CD4-positive, alpha-beta T cell treated with Interferon alpha-2 for 1 hour (primary cell): ENCODE results near the gene RDX.

Experiments used
- DNase-seq, 2 donors: peaks; one replicate each; pipeline ENCODE4 v3.0.0-alpha.2; 2020 to 2022

Gene RDX

DNA sequence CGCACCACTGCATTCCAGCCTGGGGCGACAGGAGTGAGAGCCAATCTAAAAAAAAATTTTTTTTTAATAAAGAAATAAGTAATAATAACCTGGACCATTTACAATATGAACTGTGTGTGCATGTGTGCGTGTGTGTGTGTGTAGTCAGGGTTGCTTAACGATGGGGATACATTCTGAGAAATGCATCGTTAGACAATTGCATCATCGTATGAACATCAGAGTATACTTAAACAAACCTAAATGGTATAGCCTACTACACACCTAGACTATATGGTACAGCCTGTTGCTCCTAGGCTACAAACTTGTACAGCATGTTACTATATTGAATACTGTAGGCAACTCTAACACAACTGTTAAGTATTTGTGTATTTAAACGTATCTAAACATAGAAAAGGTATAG lies 26.4 kb downstream of the RDX start:
- no peak for DNase-seq

DNA sequence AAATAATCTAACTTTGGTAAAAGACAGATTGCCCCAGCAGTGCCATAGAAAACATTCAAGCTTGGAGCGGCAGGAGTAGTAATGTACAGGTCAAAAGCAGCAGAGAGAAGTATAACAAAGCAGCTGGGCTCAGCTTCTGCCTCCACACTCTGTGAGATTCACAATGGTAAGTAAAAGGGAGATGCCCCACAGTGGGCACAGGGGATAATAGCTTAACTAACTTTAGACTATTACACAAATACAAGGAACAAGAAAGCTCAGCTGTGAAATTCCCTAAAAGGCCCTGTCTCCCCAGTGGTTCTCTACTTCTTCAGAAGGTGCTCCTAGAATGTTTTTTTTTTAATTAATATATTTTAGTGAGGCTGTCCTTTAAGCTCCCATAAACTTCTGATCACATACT lies 28.0 kb downstream of the RDX start:
- DNase-seq, result no peak

DNA sequence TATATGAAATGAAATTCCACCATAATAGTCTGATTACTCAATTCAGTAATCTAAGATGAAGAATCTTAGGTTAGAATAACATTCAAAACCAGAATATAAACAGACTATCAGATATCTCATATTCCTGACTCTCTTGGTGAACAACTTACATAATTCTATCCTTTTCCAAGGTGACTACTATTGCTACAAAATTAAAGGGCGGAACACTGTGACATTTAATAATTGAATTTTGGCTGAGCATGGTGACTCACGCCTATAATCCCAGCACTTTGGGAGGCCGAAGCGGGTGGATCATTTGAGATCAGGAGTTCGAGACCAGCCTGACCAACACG lies 34.4 kb downstream of the RDX start:
- no peak for DNase-seq

DNA sequence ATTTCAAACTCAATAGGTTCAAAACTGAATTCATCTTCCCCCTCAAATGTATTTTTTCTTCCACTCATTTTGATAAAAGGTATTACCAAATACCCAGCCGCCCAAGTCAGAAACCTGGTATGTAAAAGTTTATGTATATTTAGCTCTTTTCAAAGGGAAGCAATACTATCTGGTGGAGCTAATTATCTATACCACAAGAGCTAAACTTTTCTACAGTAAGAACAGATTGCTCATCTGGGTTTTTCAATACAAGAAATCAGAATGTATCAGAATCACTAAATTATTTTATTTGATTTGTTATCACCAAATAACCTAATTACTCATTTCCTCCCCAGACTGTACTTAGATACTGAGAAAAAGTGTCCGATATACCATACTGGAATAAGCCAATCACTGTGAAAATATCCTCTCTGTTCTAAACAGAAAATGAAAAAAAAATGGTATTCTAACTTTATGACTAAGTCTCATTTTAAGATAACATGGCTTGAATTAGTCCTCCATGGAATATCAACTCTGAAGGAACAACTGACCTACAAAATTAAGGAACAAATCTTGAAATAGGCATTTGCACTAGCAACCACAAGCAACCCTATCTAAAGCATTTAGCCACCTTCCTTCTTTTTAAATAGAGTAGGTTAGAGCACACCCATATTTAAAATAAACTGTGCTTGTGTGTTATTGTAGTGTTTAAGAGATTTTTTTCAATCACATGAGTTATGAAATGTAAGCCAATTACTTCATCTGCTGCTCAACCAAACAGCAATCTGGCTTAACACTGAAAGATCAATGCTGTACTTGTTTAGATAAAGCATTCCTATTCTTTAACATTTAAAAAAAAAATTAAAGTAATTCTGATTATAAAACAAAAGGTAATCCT lies 35.0 kb downstream of the RDX start:
- no peak for DNase-seq

DNA sequence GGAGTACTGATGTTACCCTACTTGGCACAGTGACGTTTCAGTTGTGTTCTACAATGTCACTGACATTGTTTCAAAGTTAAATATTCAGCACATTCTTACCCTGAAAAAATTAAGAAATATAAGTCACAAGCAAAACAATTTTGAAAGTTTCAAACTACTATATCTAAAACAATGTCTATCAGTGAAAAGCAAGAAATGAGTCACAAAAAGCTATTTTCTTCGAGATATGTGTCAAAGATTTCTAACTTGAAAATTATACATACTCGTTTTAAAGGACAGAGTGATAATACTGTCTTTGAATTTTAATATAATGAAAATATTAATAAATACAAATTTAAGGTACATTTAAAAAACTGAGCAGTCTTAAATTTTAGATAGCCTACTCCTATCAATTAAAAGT lies 42.9 kb downstream of the RDX start:
- DNase-seq, result no peak

DNA sequence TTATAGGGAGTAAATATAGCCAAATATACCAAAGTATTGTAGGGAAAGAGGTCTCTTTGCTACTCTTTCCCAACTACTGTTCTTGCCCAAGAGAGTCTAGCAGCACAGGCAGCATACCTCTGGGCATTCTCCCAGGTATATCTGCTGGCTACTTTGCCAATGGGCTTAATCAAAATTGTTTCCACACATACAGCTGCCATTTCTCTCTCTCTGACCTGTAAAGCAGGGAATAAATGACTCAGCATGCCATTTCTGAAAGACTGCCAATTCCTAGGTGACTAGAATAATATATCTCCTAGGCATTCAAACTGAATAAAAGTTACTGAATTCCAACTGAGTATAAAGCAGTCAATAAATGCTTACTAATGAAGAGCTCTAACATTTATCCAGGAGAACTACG lies 44.6 kb downstream of the RDX start:
- no peak for DNase-seq

DNA sequence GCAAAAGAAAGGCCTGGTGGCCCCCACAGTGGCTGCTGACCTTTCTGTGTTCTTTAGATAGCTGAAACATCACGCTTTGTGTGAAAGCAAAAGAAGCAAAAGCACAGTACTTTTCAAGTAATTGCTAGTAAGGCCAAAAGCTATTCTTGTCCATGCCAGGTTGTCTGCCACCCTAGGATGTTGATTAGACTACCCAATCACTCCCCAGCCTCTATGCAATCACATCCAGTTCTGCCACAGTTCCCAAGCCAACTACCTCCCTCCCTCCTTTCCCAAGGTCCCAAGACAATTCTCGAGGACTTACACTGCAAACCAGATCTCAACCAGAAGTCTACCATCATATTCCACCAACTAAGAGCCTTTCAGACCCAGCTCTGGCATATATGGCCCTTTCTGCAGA lies 46.2 kb downstream of the RDX start:
- DNase-seq, result no peak

DNA sequence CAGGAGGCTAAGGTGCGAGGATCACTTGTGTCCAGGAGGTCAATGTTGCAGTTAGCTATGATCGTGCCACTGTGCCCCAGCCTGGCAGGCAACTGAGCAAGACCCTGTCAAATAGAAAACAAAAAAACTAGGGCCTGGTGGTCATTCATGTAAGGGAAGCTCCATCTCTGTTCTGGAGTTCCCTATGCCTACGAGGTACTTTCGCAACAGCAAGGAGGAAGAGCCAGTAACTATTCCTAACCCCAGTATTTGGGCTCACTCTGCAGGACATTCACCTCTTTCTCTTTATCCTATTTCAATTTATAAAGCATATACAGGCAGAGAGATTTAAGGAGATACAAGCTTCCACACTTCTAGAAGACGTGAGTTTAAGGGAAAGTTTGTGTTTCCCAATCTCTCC lies 46.6 kb downstream of the RDX start:
- DNase-seq, result no peak

DNA sequence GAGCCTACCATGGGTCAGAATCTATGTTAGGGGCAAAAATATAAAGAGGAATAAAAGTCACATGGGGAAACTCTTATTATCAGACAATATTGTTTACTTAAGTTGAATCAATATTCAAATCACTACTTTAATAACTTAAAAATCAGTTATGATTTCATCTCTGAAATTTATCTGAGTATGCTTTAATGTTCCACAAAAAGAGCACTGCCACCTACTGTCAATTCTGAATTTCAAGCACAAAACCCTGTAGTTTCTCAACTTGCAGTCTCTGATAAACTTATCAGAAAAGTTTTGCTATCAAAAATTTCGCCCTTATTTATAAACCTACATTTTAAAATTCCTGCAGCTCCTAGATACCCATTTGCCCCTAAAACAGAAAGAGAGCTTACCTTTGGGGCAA lies 47.3 kb downstream of the RDX start:
- DNase-seq, result peak in 1 of 2 donors; percentile 14

DNA sequence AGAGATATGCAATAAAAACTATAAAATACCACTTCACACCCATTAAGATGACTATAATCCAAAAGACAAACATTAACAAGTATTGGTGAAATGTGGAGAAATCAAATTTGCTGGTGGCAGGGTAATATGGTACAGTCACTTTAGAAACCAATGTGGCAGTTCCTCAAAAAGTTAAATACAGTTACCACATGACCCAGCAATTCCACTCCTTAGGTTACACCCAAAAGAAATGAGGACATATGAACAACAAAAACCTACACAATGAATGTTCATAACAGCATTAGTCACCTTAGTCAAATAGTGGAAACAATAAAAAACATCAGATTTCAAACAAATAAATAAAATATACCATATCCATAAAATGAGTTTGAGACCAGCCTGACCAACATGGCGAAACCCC lies 52.6 kb downstream of the RDX start:
- no peak for DNase-seq

DNA sequence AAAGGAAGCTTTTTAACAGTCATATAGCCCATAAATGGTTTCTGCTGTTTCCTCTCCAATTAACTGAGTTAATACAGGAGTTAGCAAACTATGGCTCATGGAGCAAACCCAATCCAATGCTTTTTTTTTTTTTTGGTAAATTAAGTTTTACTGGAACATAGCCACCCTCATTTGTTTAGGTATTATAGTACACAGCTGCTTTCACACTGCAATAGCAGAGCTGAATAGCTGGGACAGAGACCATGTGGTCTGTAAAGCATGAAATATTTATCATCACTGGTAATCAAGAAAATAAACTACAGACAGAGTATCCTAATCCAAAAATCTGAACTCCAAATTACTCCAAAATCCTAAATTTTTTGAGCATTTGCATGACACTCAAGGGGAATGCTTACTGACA lies 53.7 kb downstream of the RDX start:
- no peak for DNase-seq

DNA sequence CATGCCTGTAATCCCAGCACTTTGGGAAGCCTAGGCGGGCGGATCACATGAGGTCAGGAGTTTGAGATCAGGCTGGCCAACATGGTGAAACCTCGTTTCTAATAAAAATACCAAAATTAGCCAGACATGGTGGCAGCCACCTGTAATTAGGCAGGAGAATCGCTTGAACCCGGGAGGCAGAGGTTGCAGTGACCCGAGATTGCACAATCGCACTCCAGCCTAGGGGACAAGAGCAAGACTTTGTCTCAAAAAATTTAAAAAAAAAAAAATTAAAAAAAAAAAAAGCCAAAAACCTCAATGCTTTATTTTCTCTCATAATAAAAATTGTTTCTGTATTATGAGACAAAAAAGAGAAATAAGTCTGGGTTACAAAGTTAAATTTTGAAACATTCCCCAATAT lies 54.2 kb downstream of the RDX start:
- DNase-seq, result no peak

DNA sequence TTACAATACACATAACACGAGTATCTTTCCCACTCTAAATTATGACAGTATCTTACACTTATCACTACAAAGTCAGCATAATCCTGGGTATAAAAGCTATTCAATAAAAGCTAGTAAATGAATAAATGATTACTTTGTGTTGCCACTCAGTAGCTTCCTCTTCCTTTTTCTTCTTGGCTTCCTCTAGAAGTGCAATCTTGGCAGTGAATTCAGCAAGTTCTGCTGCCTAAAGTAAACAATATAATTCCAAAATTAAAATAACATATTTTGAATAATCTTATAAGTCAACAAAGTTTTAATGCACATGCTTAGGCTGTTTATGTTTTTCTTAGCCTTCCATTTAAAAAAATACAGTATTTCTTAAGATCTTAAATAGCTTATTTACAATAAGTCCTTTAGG lies 60.4 kb downstream of the RDX start:
- DNase-seq, result no peak

DNA sequence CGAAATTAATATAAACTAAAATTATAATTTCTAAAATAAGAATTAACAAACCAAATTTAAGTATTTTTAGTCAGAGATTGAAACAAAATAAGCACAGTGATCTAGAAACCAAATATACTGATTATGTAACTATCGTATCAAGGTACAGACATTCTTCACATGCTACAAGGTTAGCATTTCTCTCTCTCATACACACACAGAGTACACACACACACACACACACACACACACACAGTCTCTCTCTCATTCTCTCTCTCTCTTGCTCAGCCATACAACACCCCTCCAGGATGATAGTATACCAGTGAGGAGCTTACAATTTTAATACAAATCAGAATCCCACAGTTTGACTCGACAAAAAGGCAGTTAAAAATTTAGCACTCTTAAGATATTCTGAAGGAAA lies 66.0 kb downstream of the RDX start:
- DNase-seq, result no peak

DNA sequence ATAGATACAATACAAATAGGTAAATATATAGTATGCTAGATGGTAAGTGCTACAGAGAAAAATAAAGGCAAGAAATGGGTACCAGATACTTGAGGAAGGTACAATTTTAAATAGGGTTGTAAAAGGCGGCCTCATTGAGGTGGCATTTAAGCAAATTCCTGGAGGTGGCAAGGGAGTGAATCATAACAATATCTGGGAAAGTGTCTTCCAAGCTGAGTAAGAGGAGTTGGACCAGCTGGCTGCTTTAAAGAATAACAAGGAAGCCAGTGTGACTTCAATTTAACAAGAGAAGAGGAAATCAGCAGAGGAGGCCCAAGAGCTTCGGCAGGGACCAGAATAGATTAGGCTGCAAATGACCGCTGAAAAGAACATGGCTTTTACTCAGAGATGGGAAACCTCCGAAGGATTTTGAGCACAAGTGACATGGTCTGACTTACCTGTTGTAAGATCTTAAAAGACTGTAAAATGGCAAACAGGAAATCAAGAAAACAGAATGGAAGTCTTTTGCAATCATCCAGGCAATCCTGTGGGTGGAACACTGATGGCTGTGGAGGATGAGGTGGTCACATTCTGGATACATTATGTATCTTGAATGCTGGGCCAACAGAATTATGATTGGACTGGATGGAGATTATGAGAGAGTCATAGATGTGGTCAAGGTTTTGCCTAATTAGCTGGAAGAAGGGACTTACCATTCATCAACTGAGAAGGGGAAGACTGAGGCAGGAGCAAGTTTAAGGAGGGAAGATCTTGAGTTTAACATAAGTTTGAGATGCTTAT lies 77.2 kb downstream of the RDX start:
- DNase-seq, result no peak

DNA sequence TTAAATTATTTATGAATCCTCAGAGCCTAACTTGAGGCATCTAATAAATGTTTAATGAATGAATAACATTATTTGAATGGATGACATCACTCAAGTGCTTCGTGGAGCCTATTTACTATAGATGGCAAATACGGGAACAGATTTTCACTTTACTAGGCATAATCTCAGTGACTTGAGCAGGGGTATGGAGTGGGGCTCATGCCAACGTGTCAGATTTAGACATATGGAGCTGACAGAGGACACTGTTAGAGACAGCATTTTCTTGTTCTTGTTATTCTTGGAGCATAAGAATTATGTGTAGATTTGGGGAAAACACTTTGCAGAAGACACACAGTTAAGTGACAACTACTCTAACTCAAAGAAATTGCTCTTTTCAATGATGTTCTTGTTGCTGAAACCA lies 78.5 kb downstream of the RDX start:
- no peak for DNase-seq

DNA sequence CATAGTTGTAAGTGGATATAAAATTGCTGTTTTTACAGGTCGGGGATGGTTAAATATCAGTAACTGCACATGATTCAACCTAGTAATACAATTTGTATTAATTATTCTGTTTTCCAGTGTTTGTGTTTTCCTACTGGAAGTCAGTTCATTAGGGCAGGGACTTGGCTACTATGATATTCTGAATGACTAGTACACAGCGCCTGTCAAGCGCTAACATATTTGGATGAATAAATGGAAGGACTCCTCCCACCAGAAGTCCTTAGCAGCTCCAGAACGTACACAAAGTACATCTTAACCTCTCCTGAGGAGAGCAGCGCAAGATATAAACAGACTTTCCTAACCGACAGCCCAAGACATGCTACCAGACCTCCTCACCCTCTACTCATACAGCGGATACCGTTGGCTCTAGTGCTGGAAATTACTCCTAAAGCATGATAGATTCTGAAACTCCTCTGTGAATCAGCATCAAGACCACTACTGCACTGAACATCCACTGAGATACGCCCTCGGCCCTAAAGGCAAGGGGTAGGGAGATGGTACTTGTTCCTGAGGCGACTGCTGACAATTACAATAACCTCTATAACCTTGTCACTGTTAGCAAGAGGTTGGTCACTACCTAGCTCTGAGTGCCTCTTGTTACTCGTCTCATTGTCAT lies 79.1 kb downstream of the RDX start:
- DNase-seq, result no peak

DNA sequence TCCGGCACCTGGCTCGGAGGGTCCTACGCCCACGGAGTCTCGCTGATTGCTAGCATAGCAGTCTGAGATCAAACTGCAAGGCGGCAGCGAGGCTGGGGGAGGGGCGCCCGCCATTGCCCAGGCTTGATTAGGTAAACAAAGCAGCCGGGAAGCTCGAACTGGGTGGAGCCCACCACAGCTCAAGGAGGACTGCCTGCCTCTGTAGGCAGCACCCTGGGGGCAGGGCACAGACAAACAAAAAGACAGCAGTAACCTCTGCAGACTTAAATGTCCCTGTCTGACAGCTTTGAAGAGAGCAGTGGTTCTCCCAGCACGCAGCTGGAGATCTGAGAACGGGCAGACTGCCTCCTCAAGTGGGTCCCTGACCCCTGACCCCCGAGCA lies 87.1 kb downstream of the RDX start:
- DNase-seq, result peak in 1 of 2 donors; percentile 16

DNA sequence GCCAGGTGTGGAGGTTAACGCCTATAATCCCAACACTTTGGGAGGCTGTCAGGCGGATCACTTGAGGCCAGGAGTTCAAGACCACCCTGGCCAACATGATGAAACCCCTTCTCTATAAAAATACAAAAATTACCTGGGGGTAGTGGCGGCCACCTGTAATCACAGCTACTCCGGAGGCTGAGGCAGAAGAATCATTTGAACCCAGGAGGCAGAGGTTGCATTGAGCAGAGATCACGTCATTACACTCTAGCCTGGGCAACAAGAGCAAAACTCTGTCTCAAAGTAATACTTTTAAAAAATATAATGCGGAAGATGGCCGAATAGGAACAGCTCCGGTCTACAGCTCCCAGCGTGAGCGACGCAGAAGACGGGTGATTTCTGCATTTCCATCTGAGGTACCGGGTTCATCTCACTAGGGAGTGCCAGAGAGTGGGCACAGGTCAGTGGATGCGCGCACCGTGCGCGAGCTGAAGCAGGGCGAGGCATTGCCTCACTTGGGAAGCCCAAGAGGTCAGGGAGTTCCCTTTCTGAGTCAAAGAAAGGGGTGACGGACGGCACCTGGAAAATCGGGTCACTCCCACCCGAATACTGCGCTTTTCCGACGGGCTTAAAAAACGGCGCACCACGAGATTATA lies 87.6 kb downstream of the RDX start:
- DNase-seq, result peak in 1 of 2 donors; percentile 14

DNA sequence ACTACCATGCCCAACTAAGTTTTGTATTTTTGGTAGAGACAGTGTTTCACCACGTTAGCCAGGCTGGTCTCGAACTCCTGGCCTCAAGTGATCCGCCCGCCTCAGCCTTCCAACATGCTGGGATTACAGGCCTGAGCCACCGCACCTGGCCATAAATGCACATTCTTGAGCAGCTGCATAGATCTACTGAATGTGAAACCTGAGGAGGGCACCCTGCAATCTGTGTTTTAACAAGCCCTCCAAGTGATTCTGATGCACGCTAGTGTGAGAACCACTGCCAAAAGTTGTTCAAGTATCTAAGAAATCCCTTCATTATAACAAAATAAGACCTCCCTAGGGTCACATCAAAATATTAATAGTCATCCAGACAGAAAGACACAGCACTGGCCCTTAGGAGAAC lies 89.3 kb downstream of the RDX start:
- no peak for DNase-seq

DNA sequence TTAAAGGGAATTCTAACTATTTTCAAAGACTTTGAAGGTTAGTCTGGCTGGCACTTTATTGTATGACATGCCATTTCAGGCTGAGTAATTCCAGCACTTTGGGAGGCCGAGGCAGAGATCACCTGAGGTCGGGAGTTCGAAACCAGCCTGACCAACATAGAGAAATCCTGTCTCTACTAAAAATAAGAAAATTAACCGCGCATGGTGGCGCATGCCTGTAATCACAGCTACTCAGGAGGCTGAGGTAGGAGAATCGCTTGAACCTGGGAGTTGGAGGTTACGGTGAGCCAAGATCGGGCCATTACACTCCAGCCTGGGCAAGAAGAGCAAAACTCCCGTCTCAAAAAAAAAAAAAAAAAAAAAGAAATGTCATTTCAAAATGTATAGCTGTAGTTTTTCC lies 95.6 kb downstream of the RDX start:
- no peak for DNase-seq

DNA sequence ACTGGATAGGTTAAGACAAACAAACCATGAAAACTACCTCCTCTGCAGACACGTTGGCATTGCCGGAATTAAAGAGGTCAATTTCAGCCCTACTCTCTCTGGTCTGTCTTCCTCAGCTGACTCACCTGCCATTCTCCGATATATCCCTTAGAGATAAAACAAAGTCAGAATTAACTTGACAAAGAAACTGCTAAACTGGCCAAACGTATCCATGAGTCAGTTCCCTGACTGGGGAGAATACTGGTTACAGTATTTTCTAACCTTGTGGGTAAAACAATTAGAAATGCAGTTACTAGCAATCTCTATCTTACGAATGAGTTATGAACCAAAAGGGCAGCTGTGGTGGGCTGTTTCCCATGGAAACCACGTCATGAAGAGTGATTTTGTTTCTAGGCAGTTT lies 96.2 kb downstream of the RDX start:
- DNase-seq, result no peak

DNA sequence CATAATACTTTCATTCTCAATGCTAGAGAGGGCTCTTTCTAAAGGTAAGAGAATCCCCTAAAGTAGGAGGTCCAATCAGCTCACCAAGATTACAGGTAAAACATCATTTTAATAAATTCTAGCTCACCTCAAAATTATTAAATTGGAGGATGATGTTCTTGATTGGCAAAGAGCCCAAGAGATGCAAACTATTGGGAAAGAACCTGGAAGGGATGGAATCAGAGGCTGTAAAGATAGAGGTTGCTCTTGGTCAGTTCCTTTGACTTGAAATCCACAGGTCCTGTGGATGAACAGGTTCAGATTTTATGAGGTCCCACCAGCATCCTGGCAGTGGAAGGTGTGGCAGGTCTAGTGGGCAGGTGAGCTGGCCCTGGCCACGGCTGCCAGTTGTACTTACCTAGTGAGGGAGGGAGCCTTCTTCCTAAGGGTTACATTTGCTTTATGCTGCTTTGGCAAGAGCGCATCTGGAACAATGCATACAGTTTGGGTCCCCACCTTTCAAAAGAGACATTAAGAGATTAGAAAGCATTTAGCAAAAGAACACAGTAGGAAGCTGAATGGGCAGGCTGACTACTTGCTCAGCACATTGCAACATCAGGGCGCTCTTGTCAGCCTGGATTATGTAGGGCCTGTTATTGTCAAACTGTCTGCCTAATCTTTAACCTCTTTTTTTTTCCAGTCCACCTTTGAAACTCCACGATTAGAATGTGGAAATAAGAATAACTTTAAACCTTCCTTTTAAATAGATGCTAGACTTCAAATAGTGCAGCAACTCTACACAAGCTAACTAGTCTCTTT lies 97.0 kb downstream of the RDX start:
- DNase-seq, result no peak
